T-helper 2 cell treated with Interferon-gamma antibody and Interleukin-4, amounts not matched to agents 5 μg/mL and 100 μg/mL, for 36 hours (primary cell): ENCODE measurements around the gene ADIRF.
"Not testable (repeated sequence)": the region's sequence is repeated elsewhere in the genome, so short reads cannot be mapped to it uniquely, and the experiment has no call there.

ENCODE experiments used
- DNase-seq: peaks from one replicate; pipeline ENCODE4 v3.0.0; 2021; ENCODE audit warnings: low spot score
- H3K27ac Mint-ChIP-seq: one replicate; pipeline ENCODE4 v1.8.0; 2021; ENCODE audit warnings: mild to moderate bottlenecking, mixed read lengths
- H3K27me3 Mint-ChIP-seq: one replicate; pipeline ENCODE4 v1.8.0; 2021; ENCODE audit warnings: low read depth, mixed read lengths
- H3K36me3 Mint-ChIP-seq: one replicate; pipeline ENCODE4 v1.8.0; 2021; ENCODE audit warnings: low read depth, mixed read lengths
- H3K4me1 Mint-ChIP-seq: one replicate; pipeline ENCODE4 v1.8.0; 2021; ENCODE audit warnings: low read depth, mixed read lengths
- H3K4me3 Mint-ChIP-seq: one replicate; pipeline ENCODE4 v1.8.0; 2022; ENCODE audit warnings: mild to moderate bottlenecking, moderate library complexity, mixed read lengths
- H3K9me3 Mint-ChIP-seq: one replicate; pipeline ENCODE4 v1.8.0; 2021; ENCODE audit warnings: mixed read lengths

Gene ADIRF

GRCh38 chr10:86968271-86968993, at the start of gene ADIRF:
TSS of gene ADIRF (plus strand) at chr10:86968482. CDS start at chr10:86968545, 63 bp downstream.
- H3K4me3 Mint-ChIP-seq, result no peak within 1 kb of the TSS
- peaks cover 23% of the 10 kb centered on the region for H3K4me1 Mint-ChIP-seq
- peaks cover 25% of the 10 kb centered on the region for H3K27me3 Mint-ChIP-seq
- no peaks in the 10 kb centered on the region for H3K9me3 Mint-ChIP-seq
- H3K36me3 Mint-ChIP-seq, result no peaks in the 10 kb centered on the region
- no peak within 1 kb of the TSS for H3K27ac Mint-ChIP-seq
- DNase-seq, result no peak

GRCh38 chr10:86922553-86922961, 45.7 kb upstream of the ADIRF start:
- H3K4me3 Mint-ChIP-seq, result no peak overlapping the region
- no peak for DNase-seq
- no peaks in the 10 kb centered on the region for H3K4me1 Mint-ChIP-seq
- no peaks in the 10 kb centered on the region for H3K9me3 Mint-ChIP-seq
- no peak overlapping the region for H3K27ac Mint-ChIP-seq
- no peaks in the 10 kb centered on the region for H3K27me3 Mint-ChIP-seq
- H3K36me3 Mint-ChIP-seq, result no peaks in the 10 kb centered on the region

- Mint-ChIP-seq H3K27ac (no peak overlapping the region), H3K4me3 (no peak overlapping the region), H3K9me3 (no peaks in the 10 kb centered on the region), H3K4me1 (peaks cover 2% of the 10 kb centered on the region), H3K27me3 (no peaks in the 10 kb centered on the region), H3K36me3 (peaks cover 2% of the 10 kb centered on the region)
- DNase-seq, result no peak
Measured at GRCh38 chr10:86929468-86930380, 38.6 kb upstream of the ADIRF start.

GRCh38 chr10:86931872-86932271, 36.4 kb upstream of the ADIRF start:
- no peak overlapping the region for H3K4me3 Mint-ChIP-seq
- H3K4me1 Mint-ChIP-seq, result peaks cover 2% of the 10 kb centered on the region
- no peaks in the 10 kb centered on the region for H3K27me3 Mint-ChIP-seq
- H3K27ac Mint-ChIP-seq, result no peak overlapping the region
- DNase-seq, result no peak
- H3K36me3 Mint-ChIP-seq, result peaks cover 2% of the 10 kb centered on the region
- no peaks in the 10 kb centered on the region for H3K9me3 Mint-ChIP-seq

- Mint-ChIP-seq H3K27ac (no peak overlapping the region), H3K27me3 (no peaks in the 10 kb centered on the region), H3K4me3 (no peak overlapping the region), H3K36me3 (peaks cover 2% of the 10 kb centered on the region), H3K9me3 (no peaks in the 10 kb centered on the region), H3K4me1 (peaks cover 2% of the 10 kb centered on the region)
- DNase-seq, result no peak
Measured at GRCh38 chr10:86932674-86933073, 35.6 kb upstream of the ADIRF start.

GRCh38 chr10:86934162-86934711, 34.0 kb upstream of the ADIRF start:
- not testable (repeated sequence) for H3K27me3 Mint-ChIP-seq, H3K4me1 Mint-ChIP-seq, H3K27ac Mint-ChIP-seq, H3K36me3 Mint-ChIP-seq, DNase-seq, H3K4me3 Mint-ChIP-seq, H3K9me3 Mint-ChIP-seq

- no peaks in the 10 kb centered on the region for H3K4me1 Mint-ChIP-seq
- H3K36me3 Mint-ChIP-seq, result no peaks in the 10 kb centered on the region
- no peak for DNase-seq
- H3K27ac Mint-ChIP-seq, result no peak overlapping the region
- no peaks in the 10 kb centered on the region for H3K9me3 Mint-ChIP-seq
- no peaks in the 10 kb centered on the region for H3K27me3 Mint-ChIP-seq
- no peak overlapping the region for H3K4me3 Mint-ChIP-seq
Measured at GRCh38 chr10:86936661-86937501, 31.4 kb upstream of the ADIRF start.

GRCh38 chr10:86937502-86938154, 30.7 kb upstream of the ADIRF start:
- H3K36me3 Mint-ChIP-seq, result no peaks in the 10 kb centered on the region
- no peaks in the 10 kb centered on the region for H3K9me3 Mint-ChIP-seq
- DNase-seq, result no peak
- H3K4me1 Mint-ChIP-seq, result no peaks in the 10 kb centered on the region
- H3K27me3 Mint-ChIP-seq, result no peaks in the 10 kb centered on the region
- H3K4me3 Mint-ChIP-seq, result no peak overlapping the region
- H3K27ac Mint-ChIP-seq, result no peak overlapping the region

- no peak for DNase-seq
- no peak overlapping the region for H3K4me3 Mint-ChIP-seq
- H3K4me1 Mint-ChIP-seq, result no peaks in the 10 kb centered on the region
- H3K27ac Mint-ChIP-seq, result no peak overlapping the region
- H3K9me3 Mint-ChIP-seq, result no peaks in the 10 kb centered on the region
- no peaks in the 10 kb centered on the region for H3K36me3 Mint-ChIP-seq
- no peaks in the 10 kb centered on the region for H3K27me3 Mint-ChIP-seq
Measured at GRCh38 chr10:86938260-86938659, 30.0 kb upstream of the ADIRF start.

GRCh38 chr10:86940076-86940475, 28.2 kb upstream of the ADIRF start:
- not testable (repeated sequence) for DNase-seq, H3K36me3 Mint-ChIP-seq, H3K27me3 Mint-ChIP-seq, H3K4me3 Mint-ChIP-seq, H3K4me1 Mint-ChIP-seq, H3K27ac Mint-ChIP-seq, H3K9me3 Mint-ChIP-seq

- DNase-seq, result no peak
- H3K9me3 Mint-ChIP-seq, result no peaks in the 10 kb centered on the region
- no peak overlapping the region for H3K4me3 Mint-ChIP-seq
- H3K27me3 Mint-ChIP-seq, result no peaks in the 10 kb centered on the region
- H3K36me3 Mint-ChIP-seq, result no peaks in the 10 kb centered on the region
- no peaks in the 10 kb centered on the region for H3K4me1 Mint-ChIP-seq
- H3K27ac Mint-ChIP-seq, result no peak overlapping the region
Measured at GRCh38 chr10:86940677-86941076, 27.6 kb upstream of the ADIRF start.

- Mint-ChIP-seq H3K4me1 (no peaks in the 10 kb centered on the region), H3K9me3 (no peaks in the 10 kb centered on the region), H3K27me3 (no peaks in the 10 kb centered on the region), H3K4me3 (no peak overlapping the region), H3K27ac (no peak overlapping the region), H3K36me3 (no peaks in the 10 kb centered on the region)
- DNase-seq, result no peak
Measured at GRCh38 chr10:86941426-86941825, 26.9 kb upstream of the ADIRF start.

- Mint-ChIP-seq H3K36me3 (no peaks in the 10 kb centered on the region), H3K4me1 (no peaks in the 10 kb centered on the region), H3K9me3 (no peaks in the 10 kb centered on the region), H3K27me3 (peaks cover 5% of the 10 kb centered on the region), H3K4me3 (no peak overlapping the region), H3K27ac (no peak overlapping the region)
- DNase-seq, result no peak
Measured at GRCh38 chr10:86941991-86942421, 26.3 kb upstream of the ADIRF start.
